Measurements from ENCODE around the gene TRIM60.
"Not testable (repeated sequence)": the region's sequence is repeated elsewhere in the genome, so short reads cannot be mapped to it uniquely, and the experiment has no call there.

DNA sequence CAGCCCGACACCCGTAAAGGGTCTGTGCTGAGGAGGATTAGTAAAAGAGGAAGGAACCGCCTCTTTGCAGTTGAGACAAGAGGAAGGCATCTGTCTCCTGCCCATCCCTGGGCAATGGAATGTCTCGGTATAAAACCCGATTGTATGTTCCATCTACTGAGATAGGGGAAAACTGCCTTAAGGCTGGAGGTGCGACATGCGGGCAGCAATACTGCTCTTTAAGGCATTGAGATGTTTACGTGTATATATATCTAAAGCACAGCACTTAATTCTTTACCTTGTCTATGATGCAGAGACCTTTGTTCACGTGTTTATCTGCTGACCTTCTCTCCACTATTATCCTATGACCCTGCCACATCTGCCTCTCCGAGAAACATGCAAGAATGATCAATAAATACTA lies 41.0 kb upstream of the TRIM60 start:
- TF ChIP-seq, protein P1, sequence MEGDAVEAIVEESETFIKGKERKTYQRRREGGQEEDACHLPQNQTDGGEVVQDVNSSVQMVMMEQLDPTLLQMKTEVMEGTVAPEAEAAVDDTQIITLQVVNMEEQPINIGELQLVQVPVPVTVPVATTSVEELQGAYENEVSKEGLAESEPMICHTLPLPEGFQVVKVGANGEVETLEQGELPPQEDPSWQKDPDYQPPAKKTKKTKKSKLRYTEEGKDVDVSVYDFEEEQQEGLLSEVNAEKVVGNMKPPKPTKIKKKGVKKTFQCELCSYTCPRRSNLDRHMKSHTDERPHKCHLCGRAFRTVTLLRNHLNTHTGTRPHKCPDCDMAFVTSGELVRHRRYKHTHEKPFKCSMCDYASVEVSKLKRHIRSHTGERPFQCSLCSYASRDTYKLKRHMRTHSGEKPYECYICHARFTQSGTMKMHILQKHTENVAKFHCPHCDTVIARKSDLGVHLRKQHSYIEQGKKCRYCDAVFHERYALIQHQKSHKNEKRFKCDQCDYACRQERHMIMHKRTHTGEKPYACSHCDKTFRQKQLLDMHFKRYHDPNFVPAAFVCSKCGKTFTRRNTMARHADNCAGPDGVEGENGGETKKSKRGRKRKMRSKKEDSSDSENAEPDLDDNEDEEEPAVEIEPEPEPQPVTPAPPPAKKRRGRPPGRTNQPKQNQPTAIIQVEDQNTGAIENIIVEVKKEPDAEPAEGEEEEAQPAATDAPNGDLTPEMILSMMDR (IDR thresholded peaks at IDR 0.05) = not testable (repeated sequence)
- TF ChIP-seq POLR2A (IDR thresholded peaks at IDR 0.05) = not testable (repeated sequence)

All from heart left ventricle (tissue), 13 donors.